ENCODE results near the gene CDC42EP1. TPM values are rescaled to one million over a fixed set of nuclear protein-coding genes. Genes with fewer than 3 reads are reported as not detected.

The CDC42EP1 gene
- total RNA-seq, 2 experiments from 2014 or later: not detected

DNA sequence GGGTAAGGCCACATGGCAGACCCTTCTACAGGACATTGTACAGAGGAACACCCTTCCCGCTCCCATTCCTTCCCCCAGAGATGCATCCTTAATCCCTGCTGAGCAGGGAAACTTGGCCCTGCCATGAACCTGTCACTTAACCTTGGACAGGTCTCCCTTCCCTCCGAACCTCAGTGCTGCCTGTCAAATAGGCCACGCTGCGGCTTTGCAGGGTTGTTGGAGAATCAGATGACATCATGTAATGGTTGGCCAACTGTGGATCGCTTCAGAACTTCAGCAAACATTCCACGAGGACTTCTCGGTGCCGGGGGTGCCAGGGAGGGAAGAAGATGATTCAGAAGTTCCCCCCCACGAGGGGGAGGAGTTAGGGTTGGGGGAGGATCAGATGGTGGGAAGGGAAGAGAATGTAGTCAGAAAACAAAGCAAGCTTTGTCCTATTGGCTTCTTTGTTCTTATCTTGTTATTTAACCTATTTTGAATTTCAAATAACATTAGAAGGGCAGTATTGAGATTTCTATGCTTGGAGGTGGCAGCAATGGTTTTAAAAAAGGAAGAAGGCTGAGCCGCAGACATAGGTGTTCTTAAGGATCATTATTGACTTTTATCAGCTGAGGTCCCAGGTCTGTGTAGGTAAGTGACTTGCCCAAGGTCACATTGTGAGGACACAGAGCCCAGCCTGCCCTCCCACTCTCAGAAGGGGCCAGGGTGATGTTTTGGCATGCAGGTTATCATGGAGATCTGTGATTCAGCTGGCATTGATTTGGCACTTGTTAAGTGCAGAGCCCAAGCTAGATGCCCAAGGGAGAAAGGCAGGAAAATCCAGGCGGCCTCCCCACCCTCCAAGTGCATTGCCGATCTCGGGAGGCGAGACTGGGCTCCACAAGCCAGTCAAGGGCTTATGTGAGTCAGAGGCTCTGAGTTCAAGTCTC is 3.1 kb downstream of the CDC42EP1 start:
- ATAC-seq (ENCODE audit: poor library complexity) (no peak), DNase-seq (no peak)
- H3K36me3 Mint-ChIP-seq (ENCODE audit: low read depth): no peaks in the 10 kb centered on the region
- H3K4me1 Mint-ChIP-seq (ENCODE audit: low read depth): peaks cover 36% of the 10 kb centered on the region
- no peaks in the 10 kb centered on the region for H3K36me3 ChIP-seq (ENCODE audit: insufficient read depth, low read length)
- peaks cover 47% of the 10 kb centered on the region for H3K4me1 ChIP-seq (ENCODE audit: insufficient read depth, low read length)
- no peak overlapping the region for H3K27ac Mint-ChIP-seq
- no peak overlapping the region for H3K4me3 ChIP-seq (ENCODE audit: low read length)
- no peak overlapping the region for H3K4me3 Mint-ChIP-seq
- peaks cover 0 to 15% of the 10 kb centered on the region in 2 experiments for H3K9me3 ChIP-seq (ENCODE audit: control insufficient read depth in 1 of 2, insufficient read depth in 1 of 2, low read length in 2 of 2)
- no peak overlapping the region for H3K27ac ChIP-seq (ENCODE audit: low read depth in 1 of 2, low read length in 2 of 2)
- TF ChIP-seq, protein P1, sequence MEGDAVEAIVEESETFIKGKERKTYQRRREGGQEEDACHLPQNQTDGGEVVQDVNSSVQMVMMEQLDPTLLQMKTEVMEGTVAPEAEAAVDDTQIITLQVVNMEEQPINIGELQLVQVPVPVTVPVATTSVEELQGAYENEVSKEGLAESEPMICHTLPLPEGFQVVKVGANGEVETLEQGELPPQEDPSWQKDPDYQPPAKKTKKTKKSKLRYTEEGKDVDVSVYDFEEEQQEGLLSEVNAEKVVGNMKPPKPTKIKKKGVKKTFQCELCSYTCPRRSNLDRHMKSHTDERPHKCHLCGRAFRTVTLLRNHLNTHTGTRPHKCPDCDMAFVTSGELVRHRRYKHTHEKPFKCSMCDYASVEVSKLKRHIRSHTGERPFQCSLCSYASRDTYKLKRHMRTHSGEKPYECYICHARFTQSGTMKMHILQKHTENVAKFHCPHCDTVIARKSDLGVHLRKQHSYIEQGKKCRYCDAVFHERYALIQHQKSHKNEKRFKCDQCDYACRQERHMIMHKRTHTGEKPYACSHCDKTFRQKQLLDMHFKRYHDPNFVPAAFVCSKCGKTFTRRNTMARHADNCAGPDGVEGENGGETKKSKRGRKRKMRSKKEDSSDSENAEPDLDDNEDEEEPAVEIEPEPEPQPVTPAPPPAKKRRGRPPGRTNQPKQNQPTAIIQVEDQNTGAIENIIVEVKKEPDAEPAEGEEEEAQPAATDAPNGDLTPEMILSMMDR (IDR thresholded peaks at IDR 0.05): no peak
- ChIA-PET CTCF (interaction anchor here (0.6 to 3.7 kb wide), 2 partner anchors 24 to 27 kb away, joined by 4 to 24 read pairs; no protein-coding TSS in a partner anchor), POLR2A (interaction anchor here (1.8 kb wide), 1 partner anchor 25 kb away, joined by 5 read pairs; no protein-coding TSS in a partner anchor)
- peaks cover 52% of the 10 kb centered on the region for H3K27me3 Mint-ChIP-seq
- no peaks in the 10 kb centered on the region for H3K9me3 Mint-ChIP-seq
- intact Hi-C loops (cut with DNase I, micrococcal nuclease): no loop called here
- H3K27me3 ChIP-seq (ENCODE audit: control insufficient read depth in 1 of 2, insufficient read depth in 2 of 2, low read length in 2 of 2): peaks cover 29 to 40% of the 10 kb centered on the region in 2 experiments

DNA sequence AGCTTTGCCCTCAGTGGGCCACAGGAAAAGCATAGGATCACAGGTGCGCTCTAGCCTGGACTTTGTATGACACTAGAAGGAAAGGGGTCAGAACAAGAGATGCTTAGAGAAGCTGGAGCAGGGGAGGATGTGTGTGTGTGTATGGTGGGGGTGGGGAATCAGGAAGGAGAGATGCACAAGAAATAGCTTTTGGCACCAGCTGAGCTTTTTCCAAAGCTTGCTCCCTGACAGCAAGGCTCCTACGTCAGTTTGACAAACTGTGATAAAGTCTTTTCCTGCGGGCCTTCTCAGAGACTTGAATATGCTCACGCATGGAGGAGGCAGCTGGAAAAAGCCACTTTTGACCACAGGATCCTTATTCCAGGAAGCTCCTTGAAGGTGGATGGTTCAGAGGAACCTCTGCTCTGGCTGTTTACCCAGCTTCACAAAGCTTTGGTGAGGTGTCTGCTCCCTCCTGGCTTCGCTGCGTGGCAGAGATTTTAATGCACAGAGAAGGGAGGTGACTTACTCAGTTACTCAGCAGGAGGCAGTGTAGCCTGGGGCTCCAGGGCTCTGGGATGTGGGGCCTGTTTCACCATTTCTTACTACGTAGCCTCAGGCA is 3.9 kb downstream of the CDC42EP1 start:
- Mint-ChIP-seq H3K4me3 (no peak overlapping the region), H3K27me3 (peaks cover 44% of the 10 kb centered on the region), H3K4me1 (ENCODE audit: low read depth) (peaks cover 36% of the 10 kb centered on the region), H3K36me3 (ENCODE audit: low read depth) (no peaks in the 10 kb centered on the region), H3K9me3 (no peaks in the 10 kb centered on the region), H3K27ac (no peak overlapping the region)
- ATAC-seq (ENCODE audit: poor library complexity) (no peak), DNase-seq (no peak)
- no peaks in the 10 kb centered on the region for H3K36me3 ChIP-seq (ENCODE audit: insufficient read depth, low read length)
- peaks cover 0 to 15% of the 10 kb centered on the region in 2 experiments for H3K9me3 ChIP-seq (ENCODE audit: control insufficient read depth in 1 of 2, insufficient read depth in 1 of 2, low read length in 2 of 2)
- ChIA-PET CTCF (interaction anchor here (0.6 to 4.0 kb wide), 3 partner anchors 25 to 28 kb away, joined by 4 to 30 read pairs (median 24); no protein-coding TSS in a partner anchor), POLR2A (interaction anchor here (1.8 kb wide), 1 partner anchor 25 kb away, joined by 5 read pairs; no protein-coding TSS in a partner anchor)
- intact Hi-C loops (cut with DNase I, micrococcal nuclease): no loop called here
- TF ChIP-seq, protein P1 (IDR thresholded peaks at IDR 0.05): no peak
- peaks cover 47% of the 10 kb centered on the region for H3K4me1 ChIP-seq (ENCODE audit: insufficient read depth, low read length)
- H3K4me3 ChIP-seq (ENCODE audit: low read length): no peak overlapping the region
- peaks cover 29 to 40% of the 10 kb centered on the region in 2 experiments for H3K27me3 ChIP-seq (ENCODE audit: control insufficient read depth in 1 of 2, insufficient read depth in 2 of 2, low read length in 2 of 2)
- no peak overlapping the region for H3K27ac ChIP-seq (ENCODE audit: low read depth in 1 of 2, low read length in 2 of 2)

DNA sequence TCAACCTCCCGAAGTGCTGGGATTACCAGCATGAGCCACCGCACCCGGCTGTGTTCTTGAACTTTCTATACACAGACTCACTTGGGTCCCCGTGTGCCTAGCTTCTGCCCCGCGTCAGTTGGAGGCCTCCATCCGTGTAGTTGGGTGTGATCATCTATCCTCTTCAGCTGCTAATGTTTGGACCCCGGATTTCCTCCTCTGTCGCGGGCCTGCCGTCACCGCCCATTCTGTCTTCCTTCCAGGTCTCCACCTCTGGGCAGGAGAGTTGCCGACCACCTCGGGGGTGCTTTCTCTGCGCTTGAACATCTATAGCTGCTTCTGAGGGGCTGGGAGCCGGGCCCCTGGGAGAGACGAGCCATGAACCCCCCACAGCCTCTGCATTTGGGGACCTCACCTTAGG is 5.5 kb downstream of the CDC42EP1 start:
- ATAC-seq (ENCODE audit: poor library complexity) (no peak), DNase-seq (no peak)
- H3K9me3 Mint-ChIP-seq: no peaks in the 10 kb centered on the region
- H3K36me3 ChIP-seq (ENCODE audit: insufficient read depth, low read length): no peaks in the 10 kb centered on the region
- peak overlapping the region; percentile 22 for H3K4me3 ChIP-seq (ENCODE audit: low read length)
- POLR2A ChIA-PET: interaction anchor here (0.6 to 3.5 kb wide), 9 partner anchors 24 to 369 kb away, joined by 3 to 29 read pairs (median 3); partner anchors contain the start of genes GGA1 and PDXP
- H3K4me3 Mint-ChIP-seq: no peak overlapping the region
- CTCF ChIA-PET: interaction anchor here (0.6 to 4.4 kb wide), 6 partner anchors 8 to 1541 kb away, joined by 4 to 119 read pairs (median 18); no protein-coding TSS in a partner anchor
- intact Hi-C loops (cut with DNase I, micrococcal nuclease): loop anchor here in 1 of 2 experiments (2.0 kb wide), 2 partner anchors 249 to 299 kb away; no protein-coding TSS in a partner anchor
- peaks cover 36% of the 10 kb centered on the region for H3K4me1 Mint-ChIP-seq (ENCODE audit: low read depth)
- peaks cover 22 to 30% of the 10 kb centered on the region in 2 experiments for H3K27me3 ChIP-seq (ENCODE audit: control insufficient read depth in 1 of 2, insufficient read depth in 2 of 2, low read length in 2 of 2)
- no peak overlapping the region for H3K27ac ChIP-seq (ENCODE audit: low read depth in 1 of 2, low read length in 2 of 2)
- peaks cover 0 to 11% of the 10 kb centered on the region in 2 experiments for H3K9me3 ChIP-seq (ENCODE audit: control insufficient read depth in 1 of 2, insufficient read depth in 1 of 2, low read length in 2 of 2)
- no peak overlapping the region for H3K27ac Mint-ChIP-seq
- H3K4me1 ChIP-seq (ENCODE audit: insufficient read depth, low read length): peaks cover 41% of the 10 kb centered on the region
- peaks cover 37% of the 10 kb centered on the region for H3K27me3 Mint-ChIP-seq
- TF ChIP-seq, protein P1 (IDR thresholded peaks at IDR 0.05): no peak
- no peaks in the 10 kb centered on the region for H3K36me3 Mint-ChIP-seq (ENCODE audit: low read depth)
